G401.6 (cell line): ENCODE measurements around the gene UBASH3B.

ENCODE experiments used
- FAIRE-seq: peaks from 2 replicates; lab custom pipeline; 2012; peaks lifted over from hg19 to GRCh38; lab: Jason Lieb, UNC

The UBASH3B gene

GRCh38 chr11:122785031-122785541, 129.6 kb downstream of the UBASH3B start:
- FAIRE-seq: no peak

DNA sequence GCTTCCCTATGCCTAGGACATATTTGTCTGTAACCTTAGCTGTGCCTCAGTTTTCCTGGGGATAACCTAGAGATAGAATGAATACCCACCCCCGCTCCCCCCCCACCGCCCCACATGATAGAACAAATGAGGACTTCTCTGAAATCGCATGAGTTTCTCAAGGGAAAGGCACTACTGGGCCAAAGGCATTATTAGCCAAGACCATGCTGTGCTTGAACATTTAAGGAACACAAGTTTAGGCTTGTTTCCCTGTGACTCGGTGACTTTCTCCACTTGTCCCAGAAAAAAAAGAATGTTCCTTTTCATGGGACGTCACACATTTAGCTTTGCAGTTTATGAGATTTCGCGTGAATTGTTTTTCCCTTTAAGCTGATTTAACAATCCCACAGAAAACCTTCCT, 131.4 kb downstream of the UBASH3B start:
- FAIRE-seq: no peak

DNA sequence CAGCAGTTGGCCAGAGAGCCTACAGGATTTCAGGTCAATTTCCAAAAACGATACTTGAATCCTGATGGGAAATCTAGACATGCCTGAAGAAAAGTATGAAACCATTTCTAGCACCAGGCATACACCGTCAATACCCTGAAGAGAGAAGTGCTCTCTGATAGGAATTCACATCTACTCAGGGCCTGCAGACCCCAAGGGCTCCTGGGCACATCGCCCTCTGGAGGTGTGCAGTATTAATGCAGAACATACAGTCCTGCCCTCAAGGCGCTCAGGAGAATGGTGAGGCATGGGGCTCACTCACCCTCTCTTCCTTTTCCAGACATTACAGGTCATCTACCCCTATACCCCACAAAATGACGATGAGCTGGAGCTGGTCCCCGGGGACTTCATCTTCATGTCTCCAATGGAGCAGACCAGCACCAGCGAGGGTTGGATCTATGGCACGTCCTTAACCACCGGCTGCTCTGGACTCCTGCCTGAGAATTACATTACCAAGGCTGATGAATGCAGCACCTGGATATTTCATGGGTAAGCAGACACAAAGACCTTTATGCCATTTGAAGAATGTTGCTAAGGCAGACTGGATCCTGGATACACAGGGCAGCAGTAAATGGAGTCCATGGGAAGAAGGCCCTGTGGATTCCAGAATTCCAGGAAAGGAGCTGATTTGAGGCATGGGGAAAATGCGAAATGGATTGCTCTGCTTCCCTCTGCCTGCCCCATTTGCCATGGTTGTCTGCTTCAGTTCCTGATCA, 133.4 kb downstream of the UBASH3B start:
- no peak for FAIRE-seq

GRCh38 chr11:122789907-122790306, 134.4 kb downstream of the UBASH3B start:
- no peak for FAIRE-seq

DNA sequence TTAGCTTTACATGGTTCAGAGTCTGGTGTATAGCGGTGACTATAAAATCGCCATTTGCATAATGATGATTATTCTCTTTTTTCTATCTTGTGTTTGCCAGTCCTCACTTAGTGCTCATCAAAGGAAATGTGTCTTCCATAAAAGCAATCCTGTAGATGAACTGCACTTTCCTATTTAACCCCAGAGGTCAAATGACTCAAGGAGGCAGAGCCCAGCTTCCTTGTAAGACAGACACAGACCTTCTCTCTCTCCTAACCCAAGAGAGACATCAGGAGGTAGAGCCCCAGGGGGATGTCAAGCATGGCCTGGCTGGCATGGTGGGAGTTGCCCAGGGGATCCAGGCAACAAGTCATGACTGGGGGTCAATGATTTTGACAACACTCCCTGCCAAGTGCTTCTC, 135.9 kb downstream of the UBASH3B start:
- FAIRE-seq: no peak

DNA sequence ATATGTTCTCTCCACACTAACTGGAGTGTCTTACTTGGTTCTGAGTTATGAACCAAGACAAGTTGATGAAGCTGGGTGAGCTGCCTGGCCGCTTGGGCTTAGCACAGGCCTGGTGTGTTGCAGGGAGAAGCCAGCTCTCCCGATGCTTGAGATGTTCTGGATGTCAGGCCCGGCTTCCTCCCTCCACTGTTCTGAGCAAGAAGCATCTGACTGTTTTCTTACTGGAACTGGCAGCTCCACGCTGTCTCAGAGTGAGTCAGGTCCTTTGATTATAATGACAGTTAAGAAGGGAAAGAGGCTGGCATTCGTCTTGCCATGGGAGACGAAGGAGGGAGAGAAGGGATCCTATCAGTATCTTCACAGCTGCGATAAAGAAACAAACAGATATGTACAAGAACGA, 136.3 kb downstream of the UBASH3B start:
- FAIRE-seq: no peak

GRCh38 chr11:122793515-122793914, 138.0 kb downstream of the UBASH3B start:
- FAIRE-seq: no peak

DNA sequence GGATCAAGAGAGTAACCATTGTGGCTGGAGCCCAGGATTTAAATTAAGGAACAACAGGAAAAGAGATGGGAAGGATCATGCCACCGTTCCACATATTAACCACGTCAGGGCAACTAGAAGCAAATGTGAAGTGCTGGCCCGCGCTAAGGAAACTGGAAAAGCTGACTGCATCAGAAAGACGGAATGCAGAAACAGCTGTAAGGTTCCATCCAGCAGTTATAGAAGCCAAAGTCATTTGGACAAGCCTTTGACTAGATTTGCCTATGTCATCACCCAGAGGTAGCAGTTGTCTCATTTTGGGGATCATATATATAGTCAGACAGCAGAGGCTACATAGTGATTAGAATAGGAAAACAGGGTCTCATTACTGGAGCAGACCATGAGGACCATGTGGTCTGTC, 139.8 kb downstream of the UBASH3B start:
- FAIRE-seq: no peak

GRCh38 chr11:122796128-122796717, 140.7 kb downstream of the UBASH3B start:
- FAIRE-seq: no peak

GRCh38 chr11:122797651-122798050, 142.1 kb downstream of the UBASH3B start:
- no peak for FAIRE-seq

GRCh38 chr11:122799406-122800105, 144.0 kb downstream of the UBASH3B start:
- no peak for FAIRE-seq

DNA sequence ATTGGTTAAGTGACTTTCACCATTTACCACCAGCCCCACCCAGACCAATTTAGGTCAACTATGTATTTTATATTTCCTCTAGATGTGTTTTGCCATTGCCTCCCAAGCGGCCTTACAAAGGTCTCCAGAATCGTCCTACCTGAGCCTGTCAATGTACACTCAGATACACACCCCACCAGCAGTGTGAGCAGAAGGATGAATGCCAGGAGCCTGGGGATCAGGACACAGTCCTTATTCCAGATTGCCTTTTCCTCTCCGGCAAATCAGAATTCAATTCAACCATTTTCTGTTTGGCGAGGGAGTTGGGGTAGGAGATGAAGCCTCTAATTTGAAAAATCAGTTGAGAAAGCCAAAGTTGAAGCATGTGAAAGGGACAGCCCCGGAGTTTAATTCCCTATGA, 147.4 kb downstream of the UBASH3B start:
- FAIRE-seq: no peak

DNA sequence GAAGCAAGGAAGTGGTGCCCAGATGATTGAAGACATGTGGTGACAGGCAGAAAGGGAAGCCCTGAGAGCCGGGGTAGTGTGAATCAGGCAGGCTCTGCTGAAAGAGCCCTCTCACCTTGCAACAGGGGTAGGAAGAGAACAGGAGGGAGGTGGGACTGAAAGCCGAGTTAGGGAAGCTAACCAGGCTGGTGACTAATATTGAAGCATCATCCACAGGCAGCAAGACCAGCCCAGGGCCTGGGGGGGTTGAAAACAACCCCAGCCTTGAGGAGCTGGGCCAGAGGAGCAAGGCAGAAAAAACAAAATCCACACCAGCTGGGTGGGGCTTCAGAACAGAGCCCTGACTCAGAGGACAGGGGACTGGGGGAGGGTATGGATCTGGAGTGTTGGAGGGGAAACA, 147.8 kb downstream of the UBASH3B start:
- FAIRE-seq: no peak

- no peak for FAIRE-seq
These were observed 148.2 kb downstream of the UBASH3B start for GRCh38 chr11:122803716-122804115.

- no peak for FAIRE-seq
These were observed 148.6 kb downstream of the UBASH3B start for GRCh38 chr11:122804161-122804560.

GRCh38 chr11:122804796-122805195, 149.3 kb downstream of the UBASH3B start:
- FAIRE-seq: no peak

- no peak for FAIRE-seq
These were observed 152.4 kb downstream of the UBASH3B start for GRCh38 chr11:122807731-122808477.

DNA sequence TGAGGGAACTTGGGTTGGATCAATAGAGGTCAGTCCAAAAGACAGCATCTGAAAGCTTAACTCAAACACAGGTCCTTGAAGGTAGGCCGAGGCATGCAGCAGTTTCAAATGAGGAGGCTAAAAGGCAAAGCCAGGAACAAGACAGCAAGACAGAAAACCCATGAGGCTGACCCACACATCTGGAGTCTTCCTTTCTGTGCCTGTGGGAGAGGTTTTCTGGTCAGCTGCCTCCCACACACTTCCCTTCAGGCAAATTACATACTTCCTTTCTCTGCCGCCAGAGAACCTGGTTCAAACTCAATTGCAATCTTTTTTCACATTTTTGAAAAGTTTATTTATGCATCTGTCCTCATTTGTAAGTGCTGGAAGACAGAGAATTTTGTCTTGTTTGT, 153.0 kb downstream of the UBASH3B start:
- FAIRE-seq: no peak

DNA sequence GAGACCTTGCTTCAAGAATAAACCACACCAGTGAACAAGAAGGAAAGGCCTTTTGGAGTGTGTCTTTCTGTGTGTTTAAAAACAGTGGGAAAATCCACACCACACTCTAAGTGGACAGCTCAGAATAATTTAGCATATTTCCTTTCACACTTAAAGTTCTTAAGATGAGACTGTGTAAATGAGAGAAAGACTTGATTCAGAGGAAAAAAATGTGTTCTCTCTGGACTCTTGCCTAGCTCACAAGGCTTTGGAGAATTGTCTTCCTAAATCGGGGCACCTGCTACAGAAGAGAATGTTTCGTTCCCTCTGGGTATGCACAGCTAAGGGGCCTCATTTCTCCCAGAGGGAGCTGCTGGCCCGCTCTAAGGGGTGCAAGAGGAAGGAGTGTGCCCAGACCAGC, 154.3 kb downstream of the UBASH3B start:
- no peak for FAIRE-seq

GRCh38 chr11:122811721-122812120, 156.2 kb downstream of the UBASH3B start:
- FAIRE-seq: no peak

DNA sequence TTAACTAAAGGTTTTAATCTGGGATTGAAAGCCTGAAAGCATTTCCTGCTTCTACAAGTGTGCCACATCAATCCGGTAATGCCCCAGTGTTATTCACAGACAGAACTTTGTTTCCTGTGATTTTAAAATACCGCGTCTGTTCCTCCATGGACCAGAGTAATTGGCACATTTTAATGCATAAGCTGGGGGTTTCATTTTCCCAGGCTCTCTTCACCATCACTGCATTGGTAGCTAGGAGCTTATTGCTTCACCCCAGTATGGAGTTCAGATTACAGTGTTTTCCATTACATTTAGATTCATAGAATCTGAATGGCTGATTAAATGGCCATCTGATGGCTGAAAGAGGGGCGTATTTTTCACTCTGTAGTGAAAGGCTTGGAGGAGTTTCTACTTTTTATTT, 157.1 kb downstream of the UBASH3B start:
- FAIRE-seq: no peak

DNA sequence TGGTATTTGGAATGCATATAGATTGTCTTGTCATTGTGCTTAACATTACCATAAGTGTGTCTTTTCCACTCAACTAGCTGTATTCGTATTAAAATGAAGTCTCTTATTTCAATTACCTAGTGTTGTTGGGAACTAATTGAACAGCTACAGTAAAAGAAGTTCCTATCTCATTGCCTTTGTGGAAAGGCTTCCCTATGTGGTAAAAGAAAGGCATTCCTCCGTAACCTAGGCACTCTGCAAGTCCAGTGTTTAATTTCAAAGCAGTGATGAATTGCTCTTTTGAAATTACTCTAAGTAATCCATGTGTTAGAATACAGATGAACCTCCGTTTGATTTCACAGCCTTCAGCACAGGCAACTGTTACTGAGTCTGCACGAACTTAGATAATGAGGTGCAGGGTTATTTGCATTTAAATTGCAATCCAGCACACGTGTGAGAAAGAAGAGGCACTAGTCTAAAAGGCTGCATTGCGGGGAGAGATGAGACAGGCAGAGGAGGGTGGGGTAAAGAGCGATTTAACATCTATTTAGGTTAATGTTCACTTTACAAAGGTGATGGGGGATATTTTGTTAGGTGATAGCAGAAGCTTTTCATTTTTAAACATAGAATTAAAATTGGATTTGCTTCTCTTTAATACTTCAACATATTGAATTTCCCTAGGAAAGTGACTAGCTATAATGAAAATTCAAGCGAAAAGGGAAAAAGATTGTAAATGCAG, 157.8 kb downstream of the UBASH3B start:
- no peak for FAIRE-seq
